ENCODE measurements around the gene RAB11FIP3. TPM values are rescaled to one million over a fixed set of nuclear protein-coding genes. Genes with fewer than 3 reads are reported as not detected.
A peak's percentile ranks its signal among the peaks of the same experiment; 100 is the strongest.

RAB11FIP3 gene
- total and polyA plus RNA-seq, 9 of the 15 experiments (the other 6 are each of a cell fraction or from before 2014, with no cell fraction given), result 0.46 to 13.1 (median 4.3) TPM

DNA sequence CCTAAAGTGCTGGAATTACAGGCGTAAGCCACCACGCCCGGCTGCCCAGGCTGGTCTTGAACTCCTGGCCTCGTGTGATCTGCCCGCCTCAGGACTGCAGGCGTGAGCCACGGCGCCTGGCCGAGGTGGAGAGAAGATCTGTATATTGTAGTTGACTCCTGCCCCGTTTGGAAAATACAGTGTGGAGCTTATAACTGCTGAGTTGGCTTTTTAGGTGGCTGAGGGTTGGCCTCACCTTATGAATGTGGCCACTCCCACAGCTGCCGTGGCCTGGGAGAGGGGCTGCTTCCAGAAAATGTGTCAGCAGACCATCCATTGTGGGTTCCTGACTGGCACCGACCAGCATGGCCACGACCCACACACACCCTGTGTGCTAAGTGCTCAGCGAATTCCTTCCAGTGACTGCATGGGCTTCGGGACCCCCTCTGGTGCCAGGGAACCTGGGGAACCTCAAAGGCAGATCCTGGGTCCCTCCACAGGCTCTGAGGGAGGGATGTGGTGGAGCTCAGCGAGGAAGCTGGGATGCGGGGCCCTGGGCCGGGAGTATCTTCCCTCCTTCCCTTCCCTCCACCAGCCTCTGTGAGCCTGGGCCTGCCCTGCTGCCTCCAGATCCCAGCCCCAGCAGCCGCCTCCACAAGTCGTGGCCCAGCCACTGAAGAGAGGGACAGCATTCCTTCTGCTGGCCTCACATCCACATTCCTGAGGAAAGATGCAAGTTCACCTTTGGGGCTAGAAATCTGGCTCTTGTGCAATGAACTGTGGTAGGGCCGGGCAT, 10.9 kb upstream of the RAB11FIP3 start:
- Histone ChIP-seq H3K4me1 (replicated peaks in 1 of 2; ENCODE audit: control insufficient read depth in 2 of 2, insufficient read depth in 2 of 2, low read length in 2 of 2) (peaks cover 0 to 32% of the 10 kb centered on the region in 2 experiments; a peak in 2 of 5 replicates), H3K36me3 (ENCODE audit: control insufficient read depth, insufficient read depth, low read length) (peaks cover 8% of the 10 kb centered on the region; the same call in 1 of the 3 replicates), H3K79me2 (ENCODE audit: control insufficient read depth, insufficient read depth, low read length) (no peaks in the 10 kb centered on the region), H3K4me2 (ENCODE audit: insufficient read depth, low read length) (no peak overlapping the region), H3K27me3 (ENCODE audit: control insufficient read depth in 2 of 2, insufficient read depth in 2 of 2, low read length in 2 of 2) (no peaks in the 10 kb centered on the region), H2AFZ (ENCODE audit: low read depth, low read length) (no peak overlapping the region), H4K20me1 (replicated peaks; ENCODE audit: control insufficient read depth, insufficient read depth, low read length) (no peaks in the 10 kb centered on the region), H3K9me1 (ENCODE audit: control insufficient read depth, insufficient read depth, low read length) (no peaks in the 10 kb centered on the region), H3K4me3 (no peak overlapping the region), H3K27ac (ENCODE audit: extremely low read depth, low read depth, low read length) (no peak overlapping the region), H3K9ac (ENCODE audit: insufficient read depth in 1 of 2, low read depth in 2 of 2, low read length in 2 of 2) (peak overlapping the region in 1 of 2 experiments; percentile 24; a peak in 2 of 4 replicates), H3K9me3 (replicated peaks; ENCODE audit: control insufficient read depth, insufficient read depth, low read depth, low read length) (no peaks in the 10 kb centered on the region)
- in situ Hi-C loops (cut with MboI) (no loop called here), intact Hi-C loops (cut with micrococcal nuclease) (no loop called here)
- 67% methylated on average over 21 of the region's 21 CpGs for WGBS (ENCODE audit: insufficient coverage, low coverage, missing lambda C conversion rate)
- ChIA-PET POLR2A (interaction anchor here (1.1 to 2.7 kb wide), 2 partner anchors 10 to 13 kb away, joined by 3 to 13 read pairs; partner anchors contain the start of genes DECR2 and RAB11FIP3), CTCF (ENCODE audit: low intra/inter-chr PET ratio) (no interaction called here)
- ATAC-seq (no peak), DNase-seq (ENCODE audit: extremely low read depth in 1 of 4, low spot score in 3 of 4) (peak in 1 of 4 experiments; percentile 4), FAIRE-seq (no peak)
- BruUV-seq (replicated peaks), result no TSS peak
- TF ChIP-seq XRCC5 (IDR thresholded peaks at IDR 0.05; ENCODE audit: low read depth, low read length) (no peak), KHSRP (IDR thresholded peaks at IDR 0.05) (no peak), KDM5B (IDR thresholded peaks at IDR 0.05; ENCODE audit: insufficient replicate concordance, low read depth, low read length) (no peak), FOXJ3 (CRISPR knock-in tag; IDR thresholded peaks at IDR 0.05) (no peak), ETV6 (IDR thresholded peaks at IDR 0.05; ENCODE audit: borderline replicate concordance in 1 of 2, low read depth in 2 of 2, low read length in 1 of 2) (no peak), ETV6 (CRISPR knock-in tag; IDR thresholded peaks at IDR 0.05; ENCODE audit: borderline replicate concordance) (no peak), SREBF2 (CRISPR knock-in tag; IDR thresholded peaks at IDR 0.05) (no peak), EZH2 (IDR thresholded peaks at IDR 0.05; ENCODE audit: borderline replicate concordance, low read depth, low read length) (no peak), MAFK (IDR thresholded peaks at IDR 0.05; ENCODE audit: low read length) (peak; percentile 81), ZNF316 (IDR thresholded peaks at IDR 0.05) (peak; percentile 93), ZNF830 (CRISPR knock-in tag; IDR thresholded peaks at IDR 0.05) (no peak), SAFB2 (IDR thresholded peaks at IDR 0.05; ENCODE audit: borderline replicate concordance, low read depth, low read length, severe bottlenecking) (no peak), CBFA2T2 (conservative IDR thresholded peaks at IDR 0.05) (no peak), CBFB (CRISPR knock-in tag; IDR thresholded peaks at IDR 0.05) (no peak), BRD9 (IDR thresholded peaks at IDR 0.05; ENCODE audit: low read depth, partially characterized antibody) (no peak), ZNF589 (CRISPR knock-in tag; IDR thresholded peaks at IDR 0.05; ENCODE audit: low read depth) (no peak), CREBBP (IDR thresholded peaks at IDR 0.05; ENCODE audit: low read depth, low read length) (no peak)
- TF ChIP-seq, protein P1, sequence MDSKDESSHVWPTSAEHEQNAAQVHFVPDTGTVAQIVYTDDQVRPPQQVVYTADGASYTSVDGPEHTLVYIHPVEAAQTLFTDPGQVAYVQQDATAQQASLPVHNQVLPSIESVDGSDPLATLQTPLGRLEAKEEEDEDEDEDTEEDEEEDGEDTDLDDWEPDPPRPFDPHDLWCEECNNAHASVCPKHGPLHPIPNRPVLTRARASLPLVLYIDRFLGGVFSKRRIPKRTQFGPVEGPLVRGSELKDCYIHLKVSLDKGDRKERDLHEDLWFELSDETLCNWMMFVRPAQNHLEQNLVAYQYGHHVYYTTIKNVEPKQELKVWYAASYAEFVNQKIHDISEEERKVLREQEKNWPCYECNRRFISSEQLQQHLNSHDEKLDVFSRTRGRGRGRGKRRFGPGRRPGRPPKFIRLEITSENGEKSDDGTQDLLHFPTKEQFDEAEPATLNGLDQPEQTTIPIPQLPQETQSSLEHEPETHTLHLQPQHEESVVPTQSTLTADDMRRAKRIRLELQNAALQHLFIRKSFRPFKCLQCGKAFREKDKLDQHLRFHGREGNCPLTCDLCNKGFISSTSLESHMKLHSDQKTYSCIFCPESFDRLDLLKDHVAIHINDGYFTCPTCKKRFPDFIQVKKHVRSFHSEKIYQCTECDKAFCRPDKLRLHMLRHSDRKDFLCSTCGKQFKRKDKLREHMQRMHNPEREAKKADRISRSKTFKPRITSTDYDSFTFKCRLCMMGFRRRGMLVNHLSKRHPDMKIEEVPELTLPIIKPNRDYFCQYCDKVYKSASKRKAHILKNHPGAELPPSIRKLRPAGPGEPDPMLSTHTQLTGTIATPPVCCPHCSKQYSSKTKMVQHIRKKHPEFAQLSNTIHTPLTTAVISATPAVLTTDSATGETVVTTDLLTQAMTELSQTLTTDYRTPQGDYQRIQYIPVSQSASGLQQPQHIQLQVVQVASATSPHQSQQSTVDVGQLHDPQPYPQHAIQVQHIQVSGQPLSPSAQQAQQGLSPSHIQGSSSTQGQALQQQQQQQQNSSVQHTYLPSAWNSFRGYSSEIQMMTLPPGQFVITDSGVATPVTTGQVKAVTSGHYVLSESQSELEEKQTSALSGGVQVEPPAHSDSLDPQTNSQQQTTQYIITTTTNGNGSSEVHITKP (IDR thresholded peaks at IDR 0.05; ENCODE audit: partially characterized antibody), result no peak
- TF ChIP-seq, protein P2, sequence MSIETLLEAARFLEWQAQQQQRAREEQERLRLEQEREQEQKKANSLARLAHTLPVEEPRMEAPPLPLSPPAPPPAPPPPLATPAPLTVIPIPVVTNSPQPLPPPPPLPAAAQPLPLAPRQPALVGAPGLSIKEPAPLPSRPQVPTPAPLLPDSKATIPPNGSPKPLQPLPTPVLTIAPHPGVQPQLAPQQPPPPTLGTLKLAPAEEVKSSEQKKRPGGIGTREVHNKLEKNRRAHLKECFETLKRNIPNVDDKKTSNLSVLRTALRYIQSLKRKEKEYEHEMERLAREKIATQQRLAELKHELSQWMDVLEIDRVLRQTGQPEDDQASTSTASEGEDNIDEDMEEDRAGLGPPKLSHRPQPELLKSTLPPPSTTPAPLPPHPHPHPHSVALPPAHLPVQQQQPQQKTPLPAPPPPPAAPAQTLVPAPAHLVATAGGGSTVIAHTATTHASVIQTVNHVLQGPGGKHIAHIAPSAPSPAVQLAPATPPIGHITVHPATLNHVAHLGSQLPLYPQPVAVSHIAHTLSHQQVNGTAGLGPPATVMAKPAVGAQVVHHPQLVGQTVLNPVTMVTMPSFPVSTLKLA (conservative IDR thresholded peaks at IDR 0.05), result no peak

Measured in K562 (cell line).